ENCODE data around the gene DNAJC27.

The DNAJC27 gene

DNA sequence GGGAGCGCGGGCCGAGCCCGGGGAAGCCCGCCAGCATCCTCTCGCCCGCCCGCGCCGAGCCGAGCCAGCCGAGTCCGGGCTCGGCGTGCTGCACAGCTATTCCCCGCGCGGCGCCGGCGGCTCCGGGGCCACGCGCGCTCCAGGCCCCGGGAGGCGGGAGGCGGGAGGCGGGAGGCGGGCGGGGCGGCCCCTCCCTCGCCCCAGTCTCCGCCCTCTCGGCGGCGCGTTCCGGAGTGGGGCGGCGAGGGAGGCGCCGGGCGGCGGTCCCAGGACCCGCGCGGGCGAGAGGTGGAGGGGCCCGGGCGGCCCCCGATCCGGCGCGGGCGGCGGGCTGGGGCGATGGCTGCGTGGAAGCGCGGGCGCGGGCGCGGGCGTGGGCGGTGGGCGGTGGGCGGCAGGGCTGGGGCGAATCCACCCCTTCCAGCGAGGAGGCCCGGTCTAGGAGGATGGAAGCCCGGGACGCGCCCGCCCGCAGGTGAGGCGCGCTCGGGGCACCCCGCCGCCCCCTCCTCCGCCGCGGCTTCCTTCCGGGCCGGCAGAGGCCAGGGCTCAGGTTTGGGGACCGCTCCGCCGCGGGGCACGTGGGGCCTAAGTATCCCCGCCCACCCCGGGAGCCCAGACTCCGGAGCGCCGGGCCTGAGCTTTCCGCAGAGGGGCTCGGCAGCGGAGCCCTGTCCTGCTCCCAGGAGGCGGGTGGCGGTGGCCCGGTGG is 51.5 kb downstream of the DNAJC27 start, which contains the start of gene ADCY3:
TSS of gene ADCY3 (minus strand) at position 140 of the 711 bp plus-strand sequence. CDS start 1,250 bp downstream, outside the sequence.
- Histone ChIP-seq H3K27ac (ENCODE audit: low read length) (peak within 1 kb of the TSS; percentile 53), H4K20me1 (ENCODE audit: insufficient read depth, low read length) (peaks cover 14% of the 10 kb centered on the region), H3K4me1 (ENCODE audit: low read length) (peaks cover 11% of the 10 kb centered on the region; the same call in 1 of the 2 replicates), H3K79me2 (ENCODE audit: low read length) (peaks cover 49% of the 10 kb centered on the region), H3K9me3 (ENCODE audit: insufficient read depth, low read length) (no peaks in the 10 kb centered on the region), H3K4me3 (ENCODE audit: low read length) (peak within 1 kb of the TSS; percentile 85), H3K27me3 (ENCODE audit: low read depth, low read length) (no peaks in the 10 kb centered on the region), H2AFZ (ENCODE audit: low read depth, low read length) (no peak within 1 kb of the TSS), H3K9ac (ENCODE audit: low read length) (peak within 1 kb of the TSS; percentile 80), H3K36me3 (replicated peaks; ENCODE audit: low read depth, low read length) (peaks cover 17% of the 10 kb centered on the region), H3K4me2 (ENCODE audit: low read length) (peak within 1 kb of the TSS; percentile 86)
- TF ChIP-seq EZH2phosphoT487 (IDR thresholded peaks at IDR 0.05; ENCODE audit: low read depth) (no peak), CTCF (IDR thresholded peaks at IDR 0.05; ENCODE audit: low read depth, low read length) (no peak)

GRCh38 chr2:24919506-24920097 is 52.2 kb downstream of the DNAJC27 start:
- H3K4me1 ChIP-seq (ENCODE audit: low read length): peaks cover 11% of the 10 kb centered on the region; the same call in 1 of the 2 replicates
- no peak overlapping the region for H2AFZ ChIP-seq (ENCODE audit: low read depth, low read length)
- peaks cover 14% of the 10 kb centered on the region for H4K20me1 ChIP-seq (ENCODE audit: insufficient read depth, low read length)
- H3K27me3 ChIP-seq (ENCODE audit: low read depth, low read length): no peaks in the 10 kb centered on the region
- peak overlapping the region; percentile 86 for H3K4me2 ChIP-seq (ENCODE audit: low read length)
- H3K4me3 ChIP-seq (ENCODE audit: low read length): peak overlapping the region; percentile 85
- peaks cover 55% of the 10 kb centered on the region for H3K79me2 ChIP-seq (ENCODE audit: low read length)
- H3K9me3 ChIP-seq (ENCODE audit: insufficient read depth, low read length): no peaks in the 10 kb centered on the region
- H3K36me3 ChIP-seq (replicated peaks; ENCODE audit: low read depth, low read length): peaks cover 24% of the 10 kb centered on the region
- TF ChIP-seq EZH2phosphoT487 (IDR thresholded peaks at IDR 0.05; ENCODE audit: low read depth): no peak
- no peak for TF ChIP-seq CTCF (IDR thresholded peaks at IDR 0.05; ENCODE audit: low read depth, low read length)
- H3K9ac ChIP-seq (ENCODE audit: low read length): peak overlapping the region; percentile 80
- peak overlapping the region; percentile 53 for H3K27ac ChIP-seq (ENCODE audit: low read length)

GRCh38 chr2:24919037-24919505 is 52.7 kb downstream of the DNAJC27 start:
- TF ChIP-seq CTCF (IDR thresholded peaks at IDR 0.05; ENCODE audit: low read depth, low read length) (no peak), EZH2phosphoT487 (IDR thresholded peaks at IDR 0.05; ENCODE audit: low read depth) (no peak)
- Histone ChIP-seq H3K27ac (ENCODE audit: low read length) (peak overlapping the region; percentile 53), H3K4me3 (ENCODE audit: low read length) (peak overlapping the region; percentile 85), H2AFZ (ENCODE audit: low read depth, low read length) (no peak overlapping the region), H3K9me3 (ENCODE audit: insufficient read depth, low read length) (no peaks in the 10 kb centered on the region), H3K79me2 (ENCODE audit: low read length) (peaks cover 61% of the 10 kb centered on the region), H3K9ac (ENCODE audit: low read length) (peak overlapping the region; percentile 80), H4K20me1 (ENCODE audit: insufficient read depth, low read length) (peaks cover 15% of the 10 kb centered on the region), H3K4me2 (ENCODE audit: low read length) (peak overlapping the region; percentile 86), H3K36me3 (replicated peaks; ENCODE audit: low read depth, low read length) (peaks cover 24% of the 10 kb centered on the region), H3K4me1 (ENCODE audit: low read length) (peaks cover 11% of the 10 kb centered on the region; the same call in 1 of the 2 replicates), H3K27me3 (ENCODE audit: low read depth, low read length) (no peaks in the 10 kb centered on the region)
